MV-4-11 (cell line): Measurements from ENCODE around the gene RPS8.
A peak's percentile ranks its signal among the peaks of the same experiment; 100 is the strongest.
"Not testable (repeated sequence)": the region's sequence is repeated elsewhere in the genome, so short reads cannot be mapped to it uniquely, and the experiment has no call there.

ENCODE experiments used
- DNase-seq: peaks from one replicate; lab custom pipeline; 2025; lab: John Stamatoyannopoulos, UW

The RPS8 gene

DNA sequence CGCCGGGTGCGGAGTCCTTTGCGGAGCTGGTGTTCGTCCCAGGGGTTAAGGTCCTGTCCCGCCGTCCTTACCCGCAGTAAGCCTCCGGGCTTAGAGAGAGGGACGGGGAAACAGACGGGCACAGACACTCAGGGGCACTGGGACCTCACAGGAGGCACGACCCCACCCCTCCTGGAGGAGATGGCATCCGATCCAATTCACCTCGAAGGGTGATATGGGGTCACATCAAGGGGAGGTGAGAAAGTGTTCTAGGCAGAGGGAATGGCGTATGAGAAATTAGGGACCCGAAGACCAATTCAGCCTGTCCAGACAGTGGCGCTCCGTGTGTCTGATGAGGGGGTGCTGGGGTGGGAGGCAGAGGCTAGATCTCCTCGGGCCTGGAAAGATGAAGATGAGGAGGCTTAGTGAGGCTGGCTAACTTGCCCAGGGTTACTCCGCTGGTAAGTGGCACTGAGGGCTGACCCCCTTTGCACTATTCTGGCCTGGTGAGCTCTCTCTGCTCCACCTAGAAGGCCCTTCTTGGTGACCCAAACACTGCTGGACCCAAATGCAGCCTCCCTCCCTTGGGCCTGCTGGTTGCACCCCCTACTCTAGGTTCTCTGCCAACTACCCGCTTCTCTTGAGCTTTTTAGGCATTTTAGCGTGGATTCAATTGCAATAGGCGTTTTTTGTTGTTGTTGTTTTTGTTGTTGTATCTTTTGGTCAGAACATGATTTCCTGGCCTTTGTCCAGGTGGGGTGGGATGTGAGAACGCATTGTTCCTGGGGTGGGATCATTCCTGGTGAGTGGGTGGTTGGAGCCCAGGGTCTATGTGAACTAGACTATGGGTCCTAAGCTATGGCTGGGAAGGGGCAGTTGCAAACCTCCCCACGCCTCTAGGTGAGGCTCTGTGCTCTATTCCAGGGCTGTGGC is 45.2 kb downstream of the RPS8 start:
- DNase-seq: no peak

DNA sequence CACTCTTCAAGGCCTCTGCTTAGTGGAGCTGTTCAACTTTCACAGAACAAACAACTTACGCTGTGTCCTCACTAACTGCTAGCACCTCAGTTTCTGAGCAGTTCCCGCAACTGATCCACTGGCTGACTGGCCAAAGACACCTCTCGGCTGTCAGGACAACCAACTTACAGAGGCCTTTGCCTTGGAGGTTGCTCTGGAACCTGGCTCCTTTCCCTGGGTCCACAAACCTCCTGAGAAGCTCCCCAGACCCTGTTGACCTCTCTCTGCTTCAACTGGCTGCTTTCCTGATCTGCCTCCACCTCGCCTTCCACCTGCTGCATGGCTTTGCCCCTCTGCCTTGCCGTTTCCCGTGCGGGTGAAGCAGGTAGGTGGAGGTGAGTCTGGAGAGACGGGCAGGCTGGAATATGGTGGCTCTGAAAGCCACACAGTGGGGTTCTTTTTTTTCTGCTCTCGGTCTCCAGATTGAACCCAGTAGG is 45.9 kb downstream of the RPS8 start:
- no peak for DNase-seq

DNA sequence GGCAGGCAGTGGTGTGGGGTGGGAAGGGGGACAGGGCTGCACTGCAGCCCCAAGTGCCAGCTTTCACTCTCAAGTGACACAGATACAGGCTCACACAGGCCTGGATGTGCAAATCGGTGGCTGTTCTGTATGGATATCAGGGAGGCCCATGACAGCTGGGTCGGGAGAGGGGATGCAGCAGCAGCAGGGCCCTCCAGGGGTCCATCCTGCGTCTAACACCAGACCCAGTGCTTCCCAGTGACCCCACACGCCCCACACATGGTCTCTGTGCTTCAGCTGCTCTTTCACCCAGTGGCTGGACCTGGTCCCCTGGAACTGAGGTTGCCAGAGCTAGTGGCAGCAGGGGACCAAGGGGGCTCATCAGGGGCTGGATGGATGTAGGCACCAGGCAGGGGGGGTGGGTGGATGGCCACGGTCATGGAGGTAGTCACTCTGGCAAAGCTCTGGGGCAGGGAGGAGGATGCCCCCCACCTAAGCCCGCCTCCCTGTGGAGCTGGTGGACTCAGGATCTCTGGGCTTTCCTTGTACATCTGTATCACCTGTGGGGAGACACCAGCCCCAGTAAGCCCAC is 46.9 kb downstream of the RPS8 start:
- no peak for DNase-seq

DNA sequence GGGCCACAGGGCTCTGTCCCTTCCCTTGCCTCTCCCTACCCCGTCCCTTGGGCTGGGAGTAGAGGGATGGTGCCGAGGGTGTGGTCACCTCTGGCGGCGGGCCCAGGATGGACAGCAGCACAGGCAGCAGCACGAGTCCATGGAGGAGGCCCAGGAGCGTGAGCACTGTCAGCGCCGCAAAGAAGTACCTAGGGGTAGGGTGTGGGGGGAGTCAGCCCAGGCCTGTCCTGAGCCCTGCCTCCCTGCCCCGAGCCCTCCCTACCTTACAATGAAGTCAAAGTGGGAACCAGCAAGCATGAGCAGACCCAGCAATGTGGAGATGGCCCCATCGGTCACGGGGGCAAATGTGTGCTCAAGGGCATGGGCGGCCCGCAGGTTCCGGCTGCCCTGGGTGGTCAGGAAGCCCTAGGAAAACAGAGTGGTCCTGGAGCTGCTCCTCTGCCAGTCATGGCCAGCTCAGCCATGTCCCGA is 47.7 kb downstream of the RPS8 start:
- no peak for DNase-seq

DNA sequence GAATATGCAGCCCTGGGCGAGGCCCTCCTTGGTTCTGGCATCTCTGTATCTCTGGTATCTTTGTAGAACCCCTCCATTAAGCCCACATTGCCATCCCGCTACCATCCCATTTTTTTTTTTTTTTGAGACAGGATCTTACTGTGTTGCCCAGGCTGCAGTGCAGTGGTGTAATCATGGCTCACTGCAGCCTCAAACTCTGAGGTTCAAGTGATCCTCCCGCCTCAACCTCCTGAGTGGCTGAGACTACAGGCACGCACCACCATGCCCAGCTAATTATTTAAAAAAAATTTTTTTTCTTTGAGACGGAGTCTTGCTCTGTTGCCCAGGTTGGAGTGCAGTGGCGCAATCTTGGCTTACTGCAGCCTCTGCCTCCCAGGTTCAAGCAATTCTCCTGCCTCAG is 49.1 kb downstream of the RPS8 start:
- not testable (repeated sequence) for DNase-seq

DNA sequence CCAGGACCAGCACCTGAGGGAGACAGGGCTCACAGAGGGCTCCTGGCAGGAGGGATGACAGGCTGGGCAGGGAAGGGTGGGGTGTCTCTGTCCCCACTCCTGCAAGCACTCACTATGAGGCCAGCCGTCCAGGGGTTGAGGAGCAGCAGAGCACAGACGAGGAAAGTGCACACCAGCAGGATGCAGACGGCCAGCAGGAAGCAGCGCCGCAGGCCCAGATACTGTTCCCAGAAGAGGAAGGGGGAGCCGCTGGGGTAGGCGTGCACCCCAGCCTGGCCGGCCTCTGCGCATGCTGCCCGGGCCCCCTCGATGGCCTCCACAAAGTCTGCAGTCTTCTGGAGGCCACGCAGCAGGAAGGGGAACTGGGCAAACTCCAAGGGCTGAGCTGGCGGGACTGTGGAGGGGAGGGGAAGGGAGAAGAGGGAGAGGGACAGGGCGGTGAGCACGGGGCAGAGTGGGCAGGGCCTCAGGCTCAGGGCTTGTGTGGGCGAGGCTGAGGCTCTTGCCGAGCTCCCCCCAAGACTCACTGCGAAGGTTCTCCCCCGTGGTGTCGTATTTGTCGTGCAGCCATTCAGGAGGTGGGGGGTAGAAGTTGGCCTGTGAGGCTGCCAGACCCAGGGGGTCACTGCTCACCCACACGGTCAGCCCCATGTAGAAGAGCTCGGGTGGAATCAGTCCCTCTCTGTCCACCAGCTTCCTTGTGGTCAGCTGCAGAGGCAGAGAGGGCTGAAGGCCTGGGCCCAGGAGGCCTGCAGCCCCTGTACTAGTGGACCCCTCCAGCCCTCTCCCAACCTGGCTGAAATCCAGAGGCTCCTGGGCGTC is 51.2 kb downstream of the RPS8 start:
- peak; percentile 52 for DNase-seq

DNA sequence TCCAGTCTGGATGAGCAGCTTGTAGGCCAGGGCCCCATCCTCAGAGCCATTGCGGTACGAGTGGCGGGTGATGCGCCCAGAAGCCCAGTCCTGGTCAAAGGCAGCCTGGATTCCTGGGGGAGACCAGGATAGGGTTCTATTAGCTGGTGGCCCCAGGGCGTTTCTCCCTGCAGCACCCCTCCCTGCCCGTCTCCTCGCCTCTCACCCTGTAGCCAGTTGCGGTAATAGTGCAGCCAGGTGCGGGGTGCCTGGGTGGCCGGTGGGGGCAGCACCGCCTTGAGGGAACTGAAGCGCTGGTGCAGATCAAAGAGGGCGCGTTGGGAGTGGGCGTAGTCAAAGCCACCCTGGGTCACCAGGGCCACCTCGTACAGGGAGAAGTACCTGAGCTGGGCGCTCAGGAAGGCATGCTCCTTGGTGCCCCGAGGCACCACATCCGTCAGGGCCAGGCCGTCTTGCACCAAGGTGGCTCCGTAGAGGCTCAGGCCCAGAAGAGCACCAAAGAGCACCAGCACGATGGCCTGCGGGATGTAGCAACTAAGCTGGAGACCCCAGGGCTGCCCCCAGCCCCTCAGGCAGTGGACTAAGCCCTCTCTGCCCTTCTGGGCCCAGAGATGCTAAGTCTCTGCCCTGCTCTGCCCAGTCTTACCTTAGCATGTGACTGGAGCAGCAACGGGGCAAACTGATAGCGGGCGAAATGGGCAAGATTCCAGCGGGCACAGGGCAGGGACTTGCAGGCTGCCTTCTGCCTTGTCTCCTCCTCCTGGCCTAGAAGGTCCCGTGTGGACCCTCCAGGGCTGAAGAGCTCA is 52.1 kb downstream of the RPS8 start:
- no peak for DNase-seq

DNA sequence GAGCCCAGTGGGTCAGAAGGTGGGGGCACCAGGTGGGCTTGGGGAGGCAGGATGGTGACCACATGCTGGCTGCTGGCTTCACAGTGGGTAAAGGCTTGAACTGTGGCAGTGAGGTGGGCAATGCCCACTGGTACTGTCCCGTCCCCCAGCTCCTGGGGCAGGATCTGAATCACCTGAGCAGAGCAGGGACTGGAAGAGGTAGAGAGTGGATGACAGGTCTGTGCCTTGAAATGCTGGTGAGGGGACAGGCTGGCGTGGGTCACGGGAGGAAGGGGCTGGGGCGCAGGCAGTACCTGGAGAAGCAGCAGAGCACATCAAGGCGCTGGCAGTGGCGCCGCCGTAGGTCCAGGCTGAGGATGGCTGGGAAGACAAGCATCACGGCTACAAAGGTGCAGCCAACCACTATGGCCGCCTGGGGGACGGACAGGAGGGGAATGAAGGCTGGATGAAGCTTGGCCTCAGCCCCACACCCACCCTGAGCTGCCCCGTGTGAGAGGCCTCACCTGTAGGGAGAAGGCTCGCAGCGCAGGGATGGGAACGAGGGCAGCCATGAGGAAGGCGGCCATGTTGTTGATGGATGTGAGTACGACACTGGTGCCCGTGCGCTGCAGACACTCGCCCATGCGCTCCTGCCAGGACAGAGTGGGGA is 52.8 kb downstream of the RPS8 start:
- no peak for DNase-seq
